ENCODE measurements around the gene CALML3.

- TF ChIP-seq POLR2AphosphoS5 (IDR thresholded peaks at IDR 0.05; ENCODE audit: low read depth, low read length) (no peak), CTCF (IDR thresholded peaks at IDR 0.05) (no peak), SIN3A (IDR thresholded peaks at IDR 0.05; ENCODE audit: borderline replicate concordance, insufficient read depth, low read depth, low read length) (no peak), REST (IDR thresholded peaks at IDR 0.05; ENCODE audit: insufficient read depth in 1 of 2, low read depth in 2 of 2, low read length in 1 of 2) (no peak)
Measured at GRCh38 chr10:5481121-5481520, 43.6 kb upstream of the CALML3 start.
